ENCODE results near the gene NFX1.

Gene NFX1

DNA sequence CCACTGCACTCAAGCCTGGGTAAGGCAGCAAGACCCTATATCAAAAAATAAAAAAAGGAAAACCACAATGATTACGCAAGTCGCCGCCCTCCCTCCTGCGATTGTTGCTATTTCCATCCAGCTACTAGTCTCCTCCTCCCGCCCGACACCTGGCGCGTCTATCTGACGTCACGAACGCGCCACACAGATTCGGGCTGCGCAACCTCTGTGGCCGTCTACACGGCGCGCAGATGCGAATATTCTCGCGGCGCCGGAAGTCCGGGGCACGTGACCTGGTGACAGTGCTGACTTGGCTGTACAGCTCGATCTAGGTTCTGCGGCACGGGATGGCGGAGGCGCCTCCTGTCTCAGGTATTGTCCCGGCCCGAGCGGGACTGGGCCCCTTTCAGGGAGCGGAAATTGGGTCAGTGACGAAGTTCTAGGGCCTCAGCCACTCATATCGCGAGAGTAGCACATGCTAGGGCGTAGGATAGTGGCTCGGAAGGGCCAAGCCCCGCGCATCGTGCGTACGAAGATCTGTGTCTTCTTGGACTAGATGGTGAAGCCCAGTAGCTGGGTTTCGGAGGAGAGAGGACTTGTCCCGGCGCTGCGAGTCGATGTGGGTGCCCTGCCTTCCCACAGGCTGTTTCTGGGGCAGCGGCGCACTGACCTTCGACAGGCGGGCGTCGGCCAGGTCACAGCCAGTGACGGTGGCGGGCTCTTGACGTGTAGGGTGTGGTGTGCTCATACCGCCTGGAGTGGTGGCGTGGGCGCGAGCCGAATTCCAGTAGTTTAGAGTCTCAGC is at the start of gene NFX1:
NFX1 (plus strand) TSS at position 270 of the 784 bp plus-strand sequence; CDS start at position 327, 57 bp downstream.
- peak; percentile 95 for DNase-seq (ENCODE audit: low read depth)

DNA sequence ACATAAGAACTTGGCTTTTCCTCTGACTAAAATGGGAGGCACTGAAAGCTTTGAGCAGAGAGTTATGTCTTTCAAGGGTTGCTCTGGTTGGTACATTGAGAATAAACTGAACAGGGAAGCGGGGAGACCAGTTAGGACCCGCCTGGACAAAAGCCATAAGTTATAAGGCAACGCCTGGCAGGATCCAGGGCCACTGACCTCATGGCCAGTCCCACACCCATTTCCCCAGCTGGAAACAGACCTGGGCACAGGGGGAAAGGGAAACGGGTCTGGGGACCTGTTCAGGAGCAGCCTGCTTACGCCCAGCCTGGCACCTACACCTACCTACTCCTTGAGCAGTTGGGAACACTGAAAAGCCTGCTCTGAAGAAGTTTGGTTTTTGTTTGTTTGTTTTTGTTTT is 49.0 kb upstream of the NFX1 start:
- DNase-seq (ENCODE audit: low read depth) = no peak

DNA sequence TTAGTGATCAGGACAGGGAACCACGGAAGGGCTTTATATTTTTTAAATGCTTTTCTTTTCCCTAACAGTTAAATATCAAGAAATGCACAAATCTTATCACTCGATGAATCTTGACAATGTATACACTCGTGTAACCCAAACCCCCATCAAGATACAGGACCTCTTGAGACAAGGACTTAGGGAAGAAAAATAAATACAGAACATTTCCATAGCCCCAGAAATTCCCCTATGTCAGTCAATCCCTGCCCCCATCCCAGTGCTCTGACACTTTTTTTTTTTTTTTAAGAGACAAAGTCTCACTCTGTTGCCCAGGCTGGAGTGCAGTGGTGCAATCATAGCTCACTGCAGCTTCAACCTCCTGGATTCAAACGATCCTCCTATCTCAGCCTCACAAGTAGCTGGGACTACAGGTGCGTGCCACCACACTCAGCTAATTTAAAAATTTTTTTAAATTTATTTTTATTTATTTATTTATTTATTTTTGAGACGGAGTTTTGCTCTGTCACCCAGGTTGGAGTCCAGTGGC is 47.6 kb upstream of the NFX1 start:
- DNase-seq (ENCODE audit: low read depth) = no peak

DNA sequence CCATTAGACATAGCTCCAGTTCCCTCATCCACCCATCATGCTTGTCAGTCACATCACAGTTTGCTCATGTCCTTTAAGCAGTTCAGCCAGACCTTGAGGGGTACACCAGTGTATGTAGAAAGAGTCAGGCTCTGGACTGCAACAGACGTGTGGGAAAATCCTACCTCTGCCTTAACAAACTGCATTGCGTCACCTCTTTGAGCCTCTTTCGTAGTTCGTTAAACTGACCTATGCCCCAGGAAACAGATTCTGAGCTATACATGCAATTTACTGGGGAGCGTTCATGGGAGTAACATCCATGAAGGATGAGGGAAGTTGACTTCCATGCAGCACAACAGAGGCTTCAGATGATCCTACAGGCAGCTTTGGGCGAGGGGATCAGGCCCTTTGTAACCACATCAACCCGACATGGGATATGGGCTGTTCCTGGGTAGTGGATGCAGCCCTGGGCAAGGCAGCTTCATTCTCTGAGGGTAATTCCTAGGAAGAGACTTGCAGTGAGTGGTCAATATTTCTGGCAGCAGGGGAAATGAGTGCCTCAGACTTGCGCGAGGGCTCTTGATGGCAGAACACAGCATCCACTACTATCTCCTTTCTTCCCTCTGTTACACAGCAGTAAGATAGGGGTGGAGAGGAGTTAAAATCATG is 46.1 kb upstream of the NFX1 start:
- DNase-seq (ENCODE audit: low read depth) = no peak

DNA sequence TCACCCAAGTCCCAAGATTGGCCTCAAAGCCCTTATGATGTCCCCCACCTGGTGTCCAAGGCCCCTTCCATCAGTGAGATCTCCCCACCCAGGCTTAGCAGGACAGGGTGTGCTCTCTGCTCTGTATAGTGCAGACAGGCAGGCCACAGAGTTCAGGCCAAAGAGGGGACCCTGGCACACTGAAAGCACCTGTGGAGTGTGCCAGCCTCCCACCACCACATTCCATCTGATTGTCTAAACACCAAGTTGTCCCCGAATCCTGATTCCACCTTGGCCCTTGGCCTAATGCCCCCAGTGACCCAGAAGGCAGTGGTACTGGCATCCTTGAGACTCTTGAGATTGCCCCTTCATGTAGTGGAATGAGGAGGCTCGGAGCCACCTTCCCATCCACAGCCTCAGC is 45.0 kb upstream of the NFX1 start:
- no peak for DNase-seq (ENCODE audit: low read depth)

DNA sequence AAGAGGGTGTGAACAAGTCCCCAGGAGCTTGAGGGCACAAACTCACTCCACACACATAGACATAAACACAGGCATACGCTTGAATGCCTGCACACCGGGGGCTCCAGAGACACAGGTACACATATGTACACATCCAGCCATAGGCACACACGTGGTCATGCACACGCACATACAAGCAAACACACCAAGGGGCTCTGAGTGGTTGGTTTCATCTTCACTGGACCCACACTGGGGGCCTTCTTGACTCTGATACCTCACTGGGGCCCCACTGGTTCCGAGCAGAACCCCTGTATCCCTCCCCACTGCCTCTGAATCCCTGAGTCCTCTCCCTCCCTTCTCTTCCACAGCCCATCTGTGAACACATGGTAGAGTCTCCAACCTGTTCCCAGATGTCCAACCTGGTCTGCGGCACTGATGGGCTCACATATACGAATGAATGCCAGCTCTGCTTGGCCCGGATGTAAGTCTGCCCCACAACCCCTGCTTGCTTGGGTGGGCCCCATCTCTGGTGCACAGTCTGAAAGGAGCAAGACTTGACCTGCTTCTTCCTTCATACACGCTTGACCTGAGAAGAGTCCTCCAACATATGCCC is 44.0 kb upstream of the NFX1 start:
- DNase-seq (ENCODE audit: low read depth) = no peak

DNA sequence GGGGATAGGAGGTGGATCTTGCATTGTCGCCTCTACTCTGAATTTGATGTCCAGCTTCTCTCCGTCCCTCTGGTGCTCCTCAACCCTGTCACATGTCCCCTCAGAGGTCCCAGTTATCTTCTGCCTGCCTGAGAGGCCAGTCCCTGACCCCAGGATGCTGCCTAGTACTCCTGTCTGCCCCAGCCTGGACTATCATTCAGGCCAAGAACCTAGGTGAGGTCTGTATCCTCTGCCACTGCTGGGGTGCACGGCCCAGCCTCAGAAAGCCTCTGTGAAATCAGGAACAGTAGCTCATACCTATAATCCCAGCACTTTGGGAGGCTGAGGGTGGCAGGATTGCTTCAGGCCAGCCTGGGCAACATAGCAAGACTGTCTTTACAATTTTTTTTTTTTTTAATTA is 41.7 kb upstream of the NFX1 start:
- DNase-seq (ENCODE audit: low read depth) = no peak

DNA sequence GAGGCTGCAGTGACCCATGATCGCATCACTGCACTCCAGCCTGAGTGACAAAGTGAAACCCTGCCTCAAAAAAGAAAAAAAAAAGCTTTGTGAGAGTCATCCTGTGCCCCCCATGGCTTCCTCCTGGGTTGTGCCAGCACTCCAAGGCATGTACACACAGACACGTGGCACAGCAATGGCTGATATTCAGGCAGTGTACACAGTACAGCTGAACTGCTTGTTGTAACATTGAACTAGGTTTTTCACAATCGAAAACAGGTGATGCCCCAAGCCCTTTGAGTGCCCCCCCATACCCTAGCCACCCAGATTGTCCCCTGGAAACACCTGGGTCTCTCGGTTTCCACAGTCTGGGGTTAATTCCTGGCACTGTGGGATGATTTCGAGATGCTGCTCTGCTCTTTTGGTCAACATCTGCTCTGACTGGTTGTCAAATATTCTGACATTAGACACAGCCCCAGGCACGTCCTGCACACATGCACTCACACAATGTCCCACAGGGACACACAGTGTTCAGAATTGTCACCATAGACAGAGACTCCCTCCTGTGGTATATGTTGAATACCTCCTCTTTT is 41.1 kb upstream of the NFX1 start:
- no peak for DNase-seq (ENCODE audit: low read depth)

DNA sequence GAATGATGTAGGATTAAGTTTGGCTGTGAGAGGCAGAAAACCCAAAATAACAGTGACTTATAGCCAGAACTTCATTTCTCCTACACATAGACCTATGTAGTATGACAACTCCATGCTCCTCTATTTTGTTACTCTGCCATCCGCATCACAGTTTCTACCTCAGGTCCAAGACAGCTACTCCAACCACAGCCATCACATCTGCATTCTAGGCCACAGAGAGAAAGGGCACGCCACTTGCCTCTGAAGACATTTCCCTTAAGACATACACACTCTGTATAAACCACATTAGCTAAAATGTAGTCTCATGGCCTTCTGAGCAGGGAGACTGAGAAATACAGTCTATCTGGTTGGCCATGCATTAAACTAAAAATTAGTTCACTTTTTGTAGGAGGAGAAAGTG is 40.3 kb upstream of the NFX1 start:
- DNase-seq (ENCODE audit: low read depth) = no peak

DNA sequence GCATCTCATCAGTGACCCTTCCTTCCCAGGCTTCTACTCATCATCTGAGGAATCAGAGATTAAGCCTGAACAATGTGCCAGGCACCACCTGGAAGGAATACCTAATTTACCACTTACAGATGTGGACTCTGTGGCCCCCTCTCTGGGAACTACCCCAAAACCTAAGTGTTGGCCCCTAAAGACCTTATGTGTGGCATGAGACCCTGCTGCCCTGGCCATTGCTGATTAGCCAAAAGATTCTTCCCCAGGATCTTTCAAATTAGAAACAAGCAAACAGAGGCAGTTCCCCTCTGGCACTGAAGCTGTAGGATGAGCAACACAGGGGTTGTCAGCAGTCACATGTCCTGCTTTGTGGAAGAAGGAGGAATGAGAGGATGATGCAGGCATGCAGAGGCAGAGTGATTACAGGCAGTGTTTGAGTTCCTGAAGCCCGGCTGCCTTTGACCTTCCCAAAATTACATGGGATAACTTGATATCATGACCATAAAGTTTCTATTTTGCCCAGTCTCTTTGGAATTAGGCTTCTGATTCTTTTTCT is 39.8 kb upstream of the NFX1 start:
- no peak for DNase-seq (ENCODE audit: low read depth)

DNA sequence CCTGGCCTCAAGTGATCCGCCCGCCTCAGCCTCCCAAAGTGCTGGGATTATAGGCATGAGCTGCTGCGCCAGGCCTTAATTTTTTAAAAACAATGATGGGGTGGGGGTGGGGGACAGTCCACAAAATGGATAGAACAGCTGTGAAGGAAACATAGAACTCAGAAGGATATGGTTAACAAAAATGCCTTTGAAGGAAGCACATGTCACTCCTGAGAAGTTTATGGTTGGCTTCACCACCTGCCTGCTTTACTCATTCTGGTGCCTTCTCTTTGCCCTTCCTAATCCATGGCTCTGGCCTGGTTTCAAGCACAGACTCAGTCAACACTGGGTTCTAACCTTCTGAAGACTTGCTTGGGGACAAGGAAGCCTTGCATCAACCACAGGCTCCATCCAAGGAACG is 36.1 kb upstream of the NFX1 start:
- DNase-seq (ENCODE audit: low read depth) = no peak

DNA sequence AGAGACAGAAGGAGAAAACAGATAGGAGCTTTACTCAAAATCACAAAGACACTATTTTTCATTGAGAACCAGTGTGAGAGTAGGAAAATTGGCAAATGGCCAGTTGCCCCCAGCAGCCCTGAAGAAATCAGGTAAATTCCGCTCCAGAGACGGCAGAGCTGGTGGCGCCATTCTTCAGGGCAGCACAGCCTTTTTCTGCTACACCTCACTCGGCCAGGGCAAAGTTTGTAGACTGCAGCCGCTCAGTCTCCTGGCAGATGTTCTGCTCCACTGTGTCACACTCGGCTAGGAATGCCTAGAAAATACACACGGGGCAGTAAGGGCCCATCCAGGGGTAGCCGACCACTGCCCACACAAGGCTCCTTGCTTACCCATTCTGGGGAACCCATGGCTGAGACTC is 35.3 kb upstream of the NFX1 start:
- DNase-seq (ENCODE audit: low read depth) = no peak

DNA sequence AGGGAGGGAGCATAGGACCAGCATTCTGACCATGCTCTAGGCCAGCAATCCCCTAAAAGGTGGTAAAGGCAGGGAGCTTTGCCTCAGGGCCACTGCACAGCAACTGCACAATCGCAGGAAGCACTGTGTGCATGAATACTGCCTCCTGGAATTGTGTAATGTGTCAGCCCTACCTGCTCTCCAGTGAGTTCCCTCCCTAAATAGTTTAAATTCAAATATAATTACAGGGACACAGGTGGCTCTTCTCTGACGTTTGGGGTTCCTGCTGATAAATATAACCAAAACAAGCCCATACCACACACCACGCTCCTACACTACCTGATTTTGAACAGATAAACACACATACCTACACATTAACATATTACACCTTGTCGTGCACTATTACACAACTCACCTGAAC is 34.8 kb upstream of the NFX1 start:
- no peak for DNase-seq (ENCODE audit: low read depth)

DNA sequence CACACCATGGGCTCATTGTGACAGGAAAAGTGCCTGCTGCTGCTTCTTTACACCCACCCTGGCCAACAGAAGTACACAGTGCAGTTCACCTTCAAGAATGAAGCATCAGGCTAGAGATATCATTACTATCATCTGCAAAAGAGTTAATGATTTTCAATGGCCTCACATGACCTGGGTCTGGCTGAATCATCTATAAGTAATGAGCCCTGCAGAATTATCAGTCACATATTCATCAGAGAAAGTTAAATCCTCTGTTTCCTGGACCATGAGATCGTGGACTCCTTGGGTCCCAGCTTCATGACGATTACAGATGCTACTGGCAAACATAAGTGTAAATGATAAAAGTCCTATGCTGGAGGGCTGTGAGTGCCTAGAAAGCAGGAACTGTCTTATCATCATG is 34.1 kb upstream of the NFX1 start:
- DNase-seq (ENCODE audit: low read depth) = no peak

DNA sequence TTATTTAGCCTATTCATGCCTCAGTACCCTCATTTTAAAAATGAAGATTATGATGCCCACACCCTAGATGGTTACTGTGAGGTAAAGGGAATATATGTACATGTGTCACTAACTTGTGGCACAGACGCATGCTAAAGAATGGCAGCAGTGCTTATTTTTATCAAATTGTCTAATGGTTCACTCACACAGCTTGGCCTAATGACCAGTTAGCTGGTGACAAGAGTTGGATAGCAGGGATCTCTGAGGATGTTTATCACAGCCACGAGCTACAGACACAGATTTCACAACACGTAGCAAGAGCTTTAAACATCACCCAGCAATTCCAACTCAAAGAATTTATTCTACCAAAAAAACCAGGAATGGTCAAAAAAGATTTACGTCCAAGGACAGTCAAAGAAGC is 33.0 kb upstream of the NFX1 start:
- DNase-seq (ENCODE audit: low read depth) = no peak

DNA sequence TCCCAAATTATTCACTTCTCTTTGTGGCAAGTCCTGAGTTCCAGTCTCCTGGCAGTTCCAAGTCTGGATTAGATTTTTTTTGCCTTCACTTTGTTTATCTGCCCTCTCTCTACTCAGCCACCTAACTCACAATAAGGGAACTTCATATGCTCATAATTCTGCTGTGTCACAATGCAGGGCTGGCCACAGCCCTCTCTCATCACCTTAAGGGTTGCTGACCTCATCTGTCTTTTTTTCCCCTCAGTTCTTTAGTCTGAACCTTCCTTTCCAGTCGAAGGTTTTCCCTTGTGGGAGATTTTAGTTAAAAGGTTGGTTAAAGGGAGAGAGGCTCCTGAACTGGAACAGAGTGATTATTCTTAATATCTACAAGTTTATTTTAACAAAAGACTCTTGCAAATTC is 29.9 kb upstream of the NFX1 start:
- DNase-seq (ENCODE audit: low read depth) = no peak

DNA sequence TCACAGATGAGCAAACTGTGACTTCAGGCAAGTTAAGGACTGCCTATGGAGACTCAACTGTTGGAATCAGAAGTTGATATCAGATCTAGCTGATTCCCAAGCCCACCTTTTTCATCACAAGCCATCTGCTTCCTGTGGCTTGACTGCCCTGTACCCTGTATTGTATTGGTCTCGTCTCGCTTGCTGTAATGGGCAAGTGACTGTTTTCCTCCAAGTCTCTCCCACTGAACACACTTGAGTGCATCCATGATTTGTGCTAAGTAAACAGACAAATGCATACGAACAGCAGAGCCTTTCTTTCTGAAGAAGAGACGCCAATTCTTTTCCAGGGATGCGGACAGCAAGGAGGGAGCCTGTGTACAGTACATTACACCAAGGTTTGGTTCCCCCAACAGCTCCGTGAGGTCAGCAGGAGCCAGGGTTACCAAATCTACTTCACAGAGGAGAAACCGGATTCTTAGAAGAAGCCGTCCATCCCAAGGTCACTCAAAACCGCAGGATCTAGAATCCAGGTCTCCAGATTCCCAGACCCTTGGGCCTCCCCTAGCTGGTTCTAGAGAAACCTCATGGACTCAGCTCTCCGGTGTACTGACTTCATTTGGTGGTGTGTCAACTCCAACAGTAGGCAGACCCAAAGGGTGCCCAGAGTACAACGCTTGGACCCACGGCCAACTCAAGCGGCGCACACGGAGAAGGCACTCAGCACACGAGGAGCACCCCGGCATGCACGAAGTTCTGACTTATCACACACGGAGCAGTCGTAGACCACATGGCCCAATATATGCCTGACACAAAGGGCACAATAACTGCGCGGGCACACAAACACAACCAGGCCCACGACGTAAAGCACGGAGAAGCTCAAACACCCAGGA is 26.9 kb upstream of the NFX1 start:
- no peak for DNase-seq (ENCODE audit: low read depth)

DNA sequence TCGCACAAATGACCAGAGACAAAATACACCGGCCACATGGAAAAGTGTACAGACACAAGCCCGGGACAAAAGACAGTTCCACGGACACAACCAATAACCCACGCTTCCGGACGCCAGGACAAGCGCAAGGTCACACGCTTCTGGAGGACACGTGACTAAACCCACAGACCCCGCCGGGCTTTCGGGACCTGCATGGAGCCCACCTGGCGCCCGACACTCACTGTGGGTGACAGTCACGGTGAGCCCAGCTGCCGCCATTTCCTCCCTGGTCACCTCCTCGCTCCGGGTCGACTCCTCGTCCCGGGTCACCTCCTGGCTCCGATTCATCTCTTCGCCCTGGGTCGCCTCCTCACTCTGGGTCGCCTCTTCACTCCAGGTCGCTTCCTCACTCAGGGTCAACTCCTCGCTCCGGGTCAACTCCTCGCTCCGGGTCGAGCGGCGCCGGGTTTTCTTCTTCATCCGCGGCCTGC is 26.3 kb upstream of the NFX1 start:
- DNase-seq (ENCODE audit: low read depth) = no peak

DNA sequence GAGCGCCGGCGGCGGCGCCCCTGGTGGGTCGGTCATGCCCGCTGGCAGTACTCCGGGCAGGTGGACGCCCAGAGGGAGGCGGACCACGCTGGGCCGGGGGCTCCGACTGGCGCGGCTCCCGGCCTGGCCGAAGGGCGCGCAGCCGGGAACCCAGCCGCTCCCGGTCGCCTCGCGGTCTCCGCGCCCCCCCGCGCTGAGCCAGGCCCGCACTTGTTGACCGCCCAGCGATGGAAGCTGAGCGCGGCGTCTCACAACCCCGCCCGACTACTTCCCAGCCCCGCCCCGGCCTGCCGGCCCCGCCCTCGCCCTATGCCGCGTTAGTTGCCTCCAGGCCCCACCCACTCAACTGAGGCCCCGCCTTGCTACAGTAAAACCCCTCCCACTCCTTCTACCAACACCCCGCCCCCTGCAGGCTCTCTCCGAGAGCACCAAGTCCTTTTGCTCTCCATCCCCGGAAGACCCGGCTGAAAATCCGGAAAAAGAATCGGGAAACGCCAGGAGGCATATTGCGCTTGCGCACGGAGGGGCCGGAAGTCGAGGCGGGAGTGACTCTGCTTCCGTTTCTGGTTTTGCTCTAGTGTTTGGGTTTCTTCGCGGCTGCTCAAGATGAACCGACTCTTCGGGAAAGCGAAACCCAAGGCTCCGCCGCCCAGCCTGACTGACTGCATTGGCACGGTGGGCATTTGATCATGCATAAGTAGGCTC is 25.7 kb upstream of the NFX1 start, which contains the start of the genes BAG1 and CHMP5:
BAG1 (minus strand) TSS at position 236 of the 705 bp plus-strand sequence.
CHMP5 (plus strand) TSS at position 577 of the 705 bp plus-strand sequence; CDS start at position 607, 30 bp downstream.
- DNase-seq (ENCODE audit: low read depth) = peak; percentile 97

DNA sequence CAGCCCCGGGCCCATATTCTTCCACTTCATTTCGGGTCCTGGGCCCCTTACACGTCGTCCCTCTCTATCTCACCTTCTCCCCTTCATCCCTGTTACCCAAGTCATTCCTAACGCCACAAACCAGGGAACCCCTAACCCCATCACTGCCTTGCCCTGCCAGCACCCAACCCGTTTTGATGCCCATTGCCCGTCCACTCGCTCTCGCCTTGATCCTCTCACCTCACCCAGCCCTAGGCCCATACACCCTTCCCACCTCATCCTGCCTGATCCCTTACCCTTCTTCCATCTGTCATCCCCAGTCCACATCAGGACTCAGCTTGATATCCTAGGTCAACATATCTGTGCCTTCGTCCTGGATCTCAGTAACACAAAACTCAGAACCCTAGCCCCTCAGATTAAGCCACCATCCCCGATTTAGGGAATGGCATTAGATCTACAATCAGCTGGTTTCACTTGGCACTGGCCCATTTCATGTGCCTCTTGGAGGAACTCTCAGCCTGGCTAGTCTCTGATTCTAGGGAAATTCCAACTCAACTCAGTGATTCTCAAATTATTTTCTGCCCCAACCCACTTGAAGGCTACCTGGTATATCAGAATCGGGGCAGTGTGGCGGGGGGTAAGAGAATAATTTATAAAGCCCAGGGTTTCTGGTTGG is 25.0 kb upstream of the NFX1 start:
- DNase-seq (ENCODE audit: low read depth) = no peak

All from stimulated activated CD8-positive, alpha-beta memory T cell treated with anti-CD3 and anti-CD28 coated beads, Interleukin-15, amount 100 ng/mL, for 24 hours (primary cell).